GM12801 (cell line): ENCODE measurements around the gene CA5B.

Experiments
- TF ChIP-seq, protein P1 (sequence below): IDR thresholded peaks from one replicate; pipeline ENCODE4 v1.5.1; 2011; ENCODE audit warnings: control low read depth; ENCODE audit not compliant: insufficient read length; ENCODE audit errors: extremely low read depth

Gene CA5B, protein sequence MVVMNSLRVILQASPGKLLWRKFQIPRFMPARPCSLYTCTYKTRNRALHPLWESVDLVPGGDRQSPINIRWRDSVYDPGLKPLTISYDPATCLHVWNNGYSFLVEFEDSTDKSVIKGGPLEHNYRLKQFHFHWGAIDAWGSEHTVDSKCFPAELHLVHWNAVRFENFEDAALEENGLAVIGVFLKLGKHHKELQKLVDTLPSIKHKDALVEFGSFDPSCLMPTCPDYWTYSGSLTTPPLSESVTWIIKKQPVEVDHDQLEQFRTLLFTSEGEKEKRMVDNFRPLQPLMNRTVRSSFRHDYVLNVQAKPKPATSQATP

DNA sequence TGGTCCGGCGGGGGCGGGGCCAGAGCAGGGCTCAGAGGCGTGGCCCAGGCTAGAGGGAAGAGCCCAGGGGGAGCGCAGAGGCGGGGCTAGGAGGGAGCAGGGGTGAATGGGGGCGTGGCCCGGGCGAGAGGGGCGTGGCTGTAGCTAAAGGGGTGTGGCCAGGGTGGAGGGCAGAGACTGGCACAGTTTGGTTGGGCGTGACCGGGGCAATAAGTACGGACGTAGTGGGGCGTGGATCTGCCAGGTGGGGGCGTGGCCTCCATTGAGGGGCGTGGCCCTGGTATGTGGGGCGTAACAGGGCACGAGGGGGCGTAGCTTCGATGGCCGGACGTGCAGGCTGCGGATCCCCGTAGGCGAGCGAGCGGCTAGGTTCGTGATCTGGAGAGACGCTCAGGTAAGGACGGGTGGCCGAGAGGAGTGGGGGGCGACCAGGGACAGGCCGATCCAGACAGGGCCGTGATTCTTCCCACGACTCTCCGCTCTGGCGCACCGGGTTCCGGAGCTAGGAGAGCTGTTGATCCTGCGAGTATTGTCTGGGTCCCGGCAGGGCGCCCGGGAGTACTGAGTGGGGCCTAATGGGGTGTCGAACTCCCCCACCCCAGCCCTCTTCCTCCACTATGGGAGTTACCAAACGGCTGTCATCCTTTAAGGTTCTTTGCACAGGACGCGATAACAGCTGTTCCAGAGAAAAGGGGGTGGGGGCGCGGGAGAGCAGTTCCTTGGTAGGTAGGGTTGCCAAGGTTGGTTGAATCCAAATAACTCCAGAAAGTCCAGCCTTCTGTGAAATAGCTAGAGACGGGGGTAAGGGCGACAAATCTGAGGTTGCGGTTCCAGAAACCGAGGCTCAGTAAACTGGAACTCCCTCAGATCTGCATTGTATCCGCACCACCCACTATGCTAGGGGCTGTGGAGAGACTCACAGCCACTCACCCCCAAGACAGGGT is at the start of gene CA5B:
Gene CA5B, plus strand, starts transcription at position 312 of the 944 bp plus-strand sequence. CDS start 11,754 bp downstream, outside the sequence.
- TF ChIP-seq, protein P1, sequence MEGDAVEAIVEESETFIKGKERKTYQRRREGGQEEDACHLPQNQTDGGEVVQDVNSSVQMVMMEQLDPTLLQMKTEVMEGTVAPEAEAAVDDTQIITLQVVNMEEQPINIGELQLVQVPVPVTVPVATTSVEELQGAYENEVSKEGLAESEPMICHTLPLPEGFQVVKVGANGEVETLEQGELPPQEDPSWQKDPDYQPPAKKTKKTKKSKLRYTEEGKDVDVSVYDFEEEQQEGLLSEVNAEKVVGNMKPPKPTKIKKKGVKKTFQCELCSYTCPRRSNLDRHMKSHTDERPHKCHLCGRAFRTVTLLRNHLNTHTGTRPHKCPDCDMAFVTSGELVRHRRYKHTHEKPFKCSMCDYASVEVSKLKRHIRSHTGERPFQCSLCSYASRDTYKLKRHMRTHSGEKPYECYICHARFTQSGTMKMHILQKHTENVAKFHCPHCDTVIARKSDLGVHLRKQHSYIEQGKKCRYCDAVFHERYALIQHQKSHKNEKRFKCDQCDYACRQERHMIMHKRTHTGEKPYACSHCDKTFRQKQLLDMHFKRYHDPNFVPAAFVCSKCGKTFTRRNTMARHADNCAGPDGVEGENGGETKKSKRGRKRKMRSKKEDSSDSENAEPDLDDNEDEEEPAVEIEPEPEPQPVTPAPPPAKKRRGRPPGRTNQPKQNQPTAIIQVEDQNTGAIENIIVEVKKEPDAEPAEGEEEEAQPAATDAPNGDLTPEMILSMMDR: no peak

DNA sequence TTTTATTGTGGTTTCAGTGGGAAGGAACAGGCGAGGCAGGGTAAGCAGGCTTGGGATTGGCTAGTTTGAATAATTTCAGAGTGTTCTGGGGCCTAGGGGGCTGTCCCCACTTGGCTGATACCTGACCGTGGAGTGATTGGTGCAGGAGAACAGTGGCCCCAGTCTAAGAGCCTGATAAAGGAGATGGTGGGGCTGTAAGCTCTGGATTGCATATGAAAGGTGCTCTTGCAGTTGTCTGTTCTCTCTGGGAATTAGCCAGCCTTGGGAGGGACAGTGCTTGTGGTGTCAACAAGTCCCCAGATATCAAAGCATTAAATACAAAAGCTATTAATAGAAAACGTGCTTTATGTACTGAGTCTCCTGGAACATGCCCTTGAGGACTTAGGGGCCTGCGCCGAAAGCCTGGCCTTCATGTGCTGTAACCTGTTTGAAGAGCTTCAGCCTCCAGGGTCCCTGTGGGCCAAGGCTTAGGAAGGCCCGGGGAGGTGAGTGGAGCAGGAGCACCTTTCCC is 43.1 kb upstream of the CA5B start:
- TF ChIP-seq, protein P1: no peak

DNA sequence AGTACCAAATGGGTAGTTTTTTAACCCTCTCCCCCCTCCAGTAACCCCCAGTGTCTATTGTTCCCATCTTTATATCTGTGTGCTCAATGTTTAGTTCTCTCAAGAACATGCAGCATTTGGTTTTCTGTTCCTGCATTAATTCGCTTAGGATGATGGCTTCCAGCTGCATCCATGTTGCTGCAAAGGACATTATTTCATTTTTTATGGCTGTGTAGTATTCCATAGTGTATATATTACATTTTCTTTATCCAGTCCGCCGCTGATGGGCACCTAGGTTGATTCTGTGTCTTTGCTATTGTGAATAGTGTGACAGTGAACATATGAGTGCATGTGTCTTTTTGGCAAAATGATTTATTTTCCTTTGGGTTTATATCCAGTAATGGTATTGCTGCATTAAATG is 41.6 kb upstream of the CA5B start:
- TF ChIP-seq, protein P1: no peak

DNA sequence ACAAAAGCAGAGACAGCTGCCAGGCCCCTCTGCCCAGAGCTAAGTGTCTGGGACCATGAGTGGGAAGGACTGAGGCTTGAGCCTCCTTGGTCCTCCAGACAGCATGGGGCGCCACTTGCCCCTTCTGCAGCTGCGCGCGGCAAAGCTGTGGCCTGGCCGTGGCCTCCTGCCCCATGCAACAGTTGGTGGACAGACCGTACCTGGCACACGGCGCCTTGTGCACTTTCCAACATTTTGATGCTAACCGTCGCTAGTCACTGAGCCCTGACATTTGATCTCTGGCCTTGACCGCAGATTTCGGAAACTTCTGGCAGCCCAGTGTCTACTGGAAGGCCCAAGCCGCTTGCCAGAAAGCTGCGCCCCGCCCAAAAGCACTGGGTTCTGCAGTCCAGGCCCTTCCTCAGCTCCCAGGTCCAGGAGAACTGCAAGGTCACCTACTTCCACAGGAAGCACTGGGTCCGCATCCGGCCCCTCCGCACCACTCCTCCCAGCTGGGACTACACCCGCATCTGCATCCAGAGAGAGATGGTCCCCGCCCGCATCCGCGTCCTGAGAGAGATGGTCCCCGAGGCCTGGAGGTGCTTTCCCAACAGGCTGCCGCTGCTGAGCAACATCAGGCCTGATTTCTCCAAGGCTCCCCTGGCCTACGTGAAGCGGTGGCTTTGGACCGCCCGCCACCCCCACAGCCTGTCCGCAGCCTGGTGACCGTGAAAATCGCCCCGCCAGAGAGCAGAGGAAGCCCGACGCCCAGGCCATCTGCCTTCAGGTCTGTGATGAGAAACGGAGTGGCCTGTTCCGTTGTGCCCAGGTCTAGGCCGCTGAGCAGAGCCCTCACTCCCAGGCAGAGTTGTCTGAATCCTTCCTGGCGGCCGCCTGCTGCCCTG is 35.3 kb upstream of the CA5B start:
- TF ChIP-seq, protein P1: no peak

DNA sequence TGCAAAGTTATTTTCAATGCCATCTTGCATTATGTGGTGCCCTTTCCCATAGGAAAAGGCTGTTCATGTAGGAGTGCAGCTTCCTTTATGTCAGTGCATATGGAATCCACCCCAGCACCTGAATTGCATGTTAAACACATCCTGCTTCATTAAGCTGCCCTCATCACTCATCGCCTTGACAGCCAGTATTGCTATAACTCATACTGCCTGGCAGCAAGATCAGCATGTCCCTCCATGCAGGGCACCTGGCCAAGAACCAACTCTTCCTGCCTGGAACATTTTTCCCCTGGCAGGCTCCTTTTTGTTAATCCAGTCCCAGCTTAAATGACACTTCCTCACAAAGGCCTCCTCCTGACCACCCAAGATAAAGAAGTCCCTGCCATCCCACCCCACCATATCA is 23.5 kb upstream of the CA5B start:
- TF ChIP-seq, protein P1: no peak

DNA sequence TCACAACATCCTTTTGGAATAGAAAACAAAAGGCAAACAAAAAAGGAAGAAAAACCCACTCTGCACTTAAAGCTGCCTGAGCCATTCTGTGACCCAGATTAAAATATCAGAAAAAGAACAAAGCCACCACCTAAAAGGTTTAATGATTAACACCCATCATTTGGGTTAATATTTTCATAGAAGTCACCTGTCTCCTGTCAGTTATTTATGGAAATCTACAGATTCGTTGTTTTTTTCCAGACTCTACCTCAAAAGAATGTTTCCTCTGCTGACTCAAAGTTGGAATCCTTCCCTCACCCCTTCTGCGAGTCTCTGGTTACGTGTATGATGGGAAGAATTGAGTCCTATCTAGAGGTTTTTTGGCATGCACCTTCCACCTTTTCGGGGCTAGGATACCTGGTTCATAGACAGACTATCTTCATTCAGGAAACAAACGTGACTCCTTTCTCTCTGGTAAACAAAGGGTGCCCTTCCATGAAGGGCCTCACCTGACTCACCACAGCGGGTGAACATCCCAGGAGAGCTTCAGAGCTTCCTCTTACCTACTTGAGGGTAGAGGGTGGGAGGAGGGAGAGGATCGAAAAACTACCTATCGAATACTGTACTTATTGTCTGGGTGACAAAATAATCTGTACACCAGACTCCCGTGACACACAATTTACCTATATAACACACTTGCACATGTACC is 19.6 kb upstream of the CA5B start:
- TF ChIP-seq, protein P1: no peak
